Left cardiac atrium (tissue), 4 donors: ENCODE measurements around the gene CHMP4B. TPM values are rescaled to one million over a fixed set of nuclear protein-coding genes. Genes with fewer than 3 reads are reported as not detected.

Source experiments
- ATAC-seq, 2 donors: fragments of 200-7000 bp; cut with Tn5 transposase; one replicate each; pipeline ENCODE4 v1.9.1; 2020; ENCODE audit warnings: mild to moderate bottlenecking in 2 of 2, moderate library complexity in 2 of 2
- DNase-seq: peaks from one replicate; pipeline ENCODE4 v3.0.0-alpha.2; 2020
- intact Hi-C, 2 donors: fragments of 100-400 bp; cut with DNase I; formaldehyde crosslinking; loops; one replicate each; pipeline versions ENCODE4 v1.14.1 to v1.15.1; 2022 to 2023
- total RNA-seq, 2 donors: library from RNA; stranded (reverse); fragmentation: NEBNext Ultra II Directional; extraction: Animal tissue kit (Norgen Biotek cat#: 25700); gene quantifications; one replicate each; pipeline ENCODE4 v1.2.1, GENCODE V29; 2021
- donor health status: DM: no; HTN: yes; CAD: no.
- donor health status: DM: no; HTN: yes; CAD: no; lungs with severe emphysema.
- donor health status: DM: yes; HTN: yes; CAD: no.
- donor health status: Dilated cardiomyopathy.

CHMP4B gene
- total RNA-seq, 2 donors from 2014 or later, result 82.2 to 97.7 TPM

DNA sequence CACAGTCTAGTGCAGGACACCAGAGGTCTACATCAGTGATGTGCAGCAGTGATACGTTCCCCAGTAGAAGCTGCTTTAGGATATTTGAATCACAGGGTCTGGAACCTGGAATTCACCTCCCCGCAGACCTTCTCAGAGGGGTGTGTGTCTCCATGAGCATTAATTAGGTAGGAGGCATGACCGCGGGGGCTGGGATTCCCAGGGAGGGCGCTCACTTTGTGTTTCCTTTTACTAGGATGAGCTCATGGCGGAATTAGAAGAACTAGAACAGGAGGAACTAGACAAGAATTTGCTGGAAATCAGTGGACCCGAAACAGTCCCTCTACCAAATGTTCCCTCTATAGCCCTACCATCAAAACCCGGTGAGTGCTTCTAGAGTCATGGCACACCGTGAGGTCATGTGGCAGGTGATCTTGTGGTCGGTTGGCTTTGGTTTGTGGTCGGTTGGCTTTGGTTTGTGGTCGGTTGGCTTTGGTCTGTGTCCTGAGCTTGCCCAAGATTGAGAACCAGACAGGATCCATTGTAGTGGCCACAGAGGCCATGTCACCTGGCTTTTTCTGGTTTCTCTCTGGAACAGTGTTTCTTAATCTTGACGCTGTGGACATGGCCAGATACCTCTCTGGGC, 40.8 kb downstream of the CHMP4B start:
- ATAC-seq, result no peak
- no peak for DNase-seq
- intact Hi-C loops, result no loop called here

GRCh38 chr20:33852626-33853506, 41.7 kb downstream of the CHMP4B start:
- DNase-seq, result no peak
- intact Hi-C loops, result no loop called here
- ATAC-seq, result no peak

GRCh38 chr20:33853507-33853813, 42.3 kb downstream of the CHMP4B start:
- no peak for ATAC-seq
- no peak for DNase-seq
- intact Hi-C loops, result no loop called here

DNA sequence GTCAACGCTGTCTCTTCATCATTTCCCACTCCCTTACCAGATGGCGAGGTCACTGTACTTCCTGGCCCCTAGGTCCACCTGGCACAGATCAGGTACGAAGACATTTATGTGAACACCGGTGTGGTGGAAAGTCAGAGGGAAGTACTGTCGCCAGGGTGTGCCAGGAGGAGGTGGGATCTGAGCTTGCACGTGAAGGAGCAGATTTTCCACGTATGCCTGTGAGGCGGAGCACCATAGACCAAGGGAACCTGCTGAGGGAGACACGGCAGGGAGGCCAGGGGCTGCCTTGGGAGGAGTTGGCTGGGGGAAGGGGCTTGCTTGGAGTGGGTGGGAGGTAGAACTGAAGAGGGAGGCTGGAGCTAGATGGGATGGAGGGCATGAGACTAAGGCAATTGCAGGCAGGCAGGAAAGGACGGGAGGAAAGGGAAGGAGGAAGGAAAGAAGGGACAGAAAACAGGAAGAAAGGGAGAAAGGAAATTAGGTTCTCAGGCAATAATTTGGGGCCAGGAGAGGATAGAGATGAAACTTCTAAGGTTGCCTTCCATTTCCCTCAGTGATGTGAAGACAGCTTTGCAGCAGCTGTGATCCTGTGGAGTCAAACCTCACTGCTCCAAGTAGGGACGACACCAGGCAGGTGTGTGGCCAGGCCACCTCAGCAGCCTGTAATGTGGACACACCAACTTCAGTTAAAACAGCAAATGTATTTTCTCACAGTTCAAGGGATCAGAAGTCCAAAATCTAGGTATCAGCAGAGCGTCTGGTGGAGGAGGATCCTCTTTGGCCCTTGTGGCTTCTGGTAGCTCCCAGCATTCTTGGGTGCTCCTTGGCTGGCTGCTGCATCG, 46.8 kb downstream of the CHMP4B start:
- DNase-seq, result no peak
- intact Hi-C loops, result no loop called here
- no peak for ATAC-seq

GRCh38 chr20:33858666-33859065, 47.5 kb downstream of the CHMP4B start:
- intact Hi-C loops, result no loop called here
- ATAC-seq (no peak), DNase-seq (no peak)

- ATAC-seq (peak in 1 of 2 donors; percentile 8), DNase-seq (no peak)
- intact Hi-C loops, result no loop called here
Measured at GRCh38 chr20:33859157-33859695, 48.1 kb downstream of the CHMP4B start.

- no peak for ATAC-seq
- intact Hi-C loops, result loop anchor here in 1 of 2 donors (5.0 to 10.0 kb wide), 2 partner anchors 208 to 265 kb away; no protein-coding TSS in a partner anchor
- no peak for DNase-seq
Measured at GRCh38 chr20:33859751-33860150, 48.6 kb downstream of the CHMP4B start.

- DNase-seq (no peak), ATAC-seq (no peak)
- intact Hi-C loops, result loop anchor here in 1 of 2 donors (5.0 to 10.0 kb wide), 2 partner anchors 206 to 263 kb away; no protein-coding TSS in a partner anchor
Measured at GRCh38 chr20:33861458-33861857, 50.3 kb downstream of the CHMP4B start.

DNA sequence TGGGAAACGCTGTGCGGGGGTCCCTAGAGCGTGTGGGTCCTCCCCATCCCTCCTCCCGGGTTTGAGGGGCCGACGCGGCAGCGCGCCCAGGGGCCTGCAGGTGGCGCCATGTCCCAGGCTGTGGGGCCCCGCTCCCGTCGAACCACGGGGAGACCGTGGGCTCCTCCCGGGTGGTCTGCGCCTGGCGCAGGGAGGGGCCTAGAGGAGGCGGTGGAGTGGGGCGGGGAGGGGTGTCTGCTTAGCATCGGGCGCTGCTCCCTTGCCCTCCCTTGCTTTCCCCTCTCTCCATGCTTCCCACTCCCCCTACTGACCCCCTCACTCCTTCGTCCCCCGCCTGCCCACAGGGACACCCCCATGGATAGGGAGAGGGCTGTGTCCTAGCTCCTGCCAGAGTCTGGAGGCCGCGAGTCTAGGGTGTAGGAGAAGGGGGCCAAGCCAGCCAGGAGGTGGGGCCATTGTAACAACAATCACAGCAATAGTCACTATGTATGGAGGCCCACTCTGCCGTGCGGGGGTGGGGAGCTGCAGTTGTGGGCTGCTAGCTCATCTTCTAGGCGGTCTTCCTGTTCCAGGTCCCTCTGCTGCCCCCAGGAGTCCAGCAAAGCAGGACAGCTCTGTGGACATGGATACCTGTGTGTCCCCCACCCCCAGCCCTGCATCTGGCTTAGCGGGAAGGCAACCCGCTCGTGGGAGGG, 51.7 kb downstream of the CHMP4B start:
- intact Hi-C loops, result loop anchor here (1.0 to 10.0 kb wide), 3 partner anchors 204 to 262 kb away; no protein-coding TSS in a partner anchor
- ATAC-seq, result peak; percentile 75 to 89
- peak; percentile 67 for DNase-seq

DNA sequence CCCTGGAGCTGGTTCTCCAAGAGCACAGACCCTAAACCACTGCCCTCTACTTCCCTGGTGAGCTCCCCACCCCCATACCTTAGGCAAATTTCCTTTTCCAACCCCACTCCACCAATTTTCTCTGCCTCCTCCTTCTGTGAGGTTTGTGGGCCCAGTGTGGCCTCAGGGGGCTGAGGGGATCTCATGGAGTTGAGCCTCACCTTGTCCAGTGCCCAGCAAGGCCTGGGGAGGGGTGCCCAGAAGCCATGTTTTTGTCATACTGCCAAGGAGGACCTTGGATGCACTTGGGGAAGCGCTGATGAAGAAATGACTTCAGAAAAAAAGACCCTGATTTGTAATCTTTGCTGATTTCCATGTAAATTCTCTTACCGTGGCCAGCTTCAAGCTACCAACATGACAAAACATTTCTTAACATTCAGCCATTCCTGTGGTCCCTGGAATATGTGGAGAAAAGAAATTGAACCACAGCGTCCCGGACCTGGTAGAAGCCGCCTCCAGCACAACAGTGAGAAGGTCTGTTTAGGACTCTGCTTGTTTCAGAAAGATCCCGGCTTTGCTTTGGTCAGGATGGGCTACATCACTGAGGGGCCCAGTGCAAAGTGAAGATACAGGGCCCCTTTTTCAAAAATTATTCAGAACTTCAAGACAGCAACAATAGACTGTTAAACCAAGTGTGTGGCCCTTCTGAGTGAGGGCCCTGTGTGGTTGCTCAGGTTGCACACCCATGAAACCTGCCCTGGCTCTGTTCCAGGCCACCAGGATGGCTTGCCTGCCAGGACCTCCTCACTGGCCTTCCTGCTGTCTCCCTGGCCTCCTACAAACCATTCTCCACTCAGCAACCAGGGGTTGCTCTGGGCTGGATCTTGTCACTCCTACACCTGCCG, 52.5 kb downstream of the CHMP4B start:
- no peak for DNase-seq
- intact Hi-C loops, result loop anchor here (1.0 to 10.0 kb wide), 3 partner anchors 204 to 261 kb away; no protein-coding TSS in a partner anchor
- no peak for ATAC-seq

DNA sequence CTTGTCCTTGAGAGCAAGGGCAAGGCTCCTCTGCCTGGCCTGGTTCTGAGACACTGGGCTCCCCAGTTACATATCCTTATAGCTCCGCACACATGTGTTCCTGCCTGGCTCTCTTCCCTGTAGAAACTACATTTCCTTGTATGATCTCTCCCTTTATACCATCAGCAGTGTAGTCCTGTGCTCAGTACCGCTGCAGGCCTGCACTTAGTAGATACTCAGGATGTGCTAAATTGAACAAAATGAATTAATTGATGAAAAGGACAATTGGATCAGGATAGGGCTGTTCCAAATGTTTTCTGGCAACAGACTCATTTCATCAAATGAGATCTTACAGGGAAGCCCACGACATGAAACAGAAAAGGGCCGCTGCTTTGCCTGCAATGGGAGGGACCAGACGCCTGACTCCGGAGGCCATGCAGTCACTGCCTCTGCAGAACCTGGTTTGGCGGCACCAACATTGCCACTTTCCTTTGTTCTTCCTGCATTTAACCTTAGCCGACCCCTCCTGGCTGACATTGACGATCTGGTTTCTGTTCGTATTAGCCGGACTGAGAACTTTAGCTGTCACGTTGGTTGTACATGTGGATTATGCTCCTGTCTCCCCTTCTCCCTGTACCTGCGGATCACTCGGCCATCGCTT, 53.3 kb downstream of the CHMP4B start:
- no peak for DNase-seq
- intact Hi-C loops, result loop anchor here in 1 of 2 donors (5.0 to 10.0 kb wide), 2 partner anchors 203 to 260 kb away; no protein-coding TSS in a partner anchor
- no peak for ATAC-seq

- intact Hi-C loops, result loop anchor here (5.0 to 10.0 kb wide), 2 partner anchors 259 to 261 kb away; no protein-coding TSS in a partner anchor
- DNase-seq (no peak), ATAC-seq (no peak)
Measured at GRCh38 chr20:33865761-33866370, 54.7 kb downstream of the CHMP4B start.

GRCh38 chr20:33866398-33867100, 55.4 kb downstream of the CHMP4B start:
- DNase-seq (no peak), ATAC-seq (no peak)
- intact Hi-C loops, result loop anchor here (5.0 to 10.0 kb wide), 2 partner anchors 258 to 261 kb away; no protein-coding TSS in a partner anchor

DNA sequence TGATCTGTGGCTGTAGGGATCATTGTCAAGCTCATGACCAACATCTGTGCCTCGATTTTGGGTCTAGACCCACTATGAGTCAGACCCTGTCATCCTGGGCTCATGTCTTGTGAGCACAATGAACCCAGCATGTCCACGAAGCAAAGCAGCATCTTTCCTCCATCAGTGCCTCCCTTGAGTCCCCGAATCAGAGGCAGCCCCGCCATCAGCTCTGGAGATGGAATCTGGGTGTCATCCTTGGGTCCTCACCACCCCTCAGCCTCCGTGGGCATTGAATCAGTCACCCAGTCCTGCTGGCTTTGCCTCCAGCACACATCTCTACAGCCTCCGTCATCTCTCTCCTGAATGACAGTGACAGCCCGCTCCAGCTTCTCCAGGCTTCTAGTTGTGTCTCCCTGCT, 56.9 kb downstream of the CHMP4B start:
- intact Hi-C loops, result loop anchor here (5.0 to 10.0 kb wide), 2 partner anchors 257 to 259 kb away; no protein-coding TSS in a partner anchor
- DNase-seq (no peak), ATAC-seq (no peak)

DNA sequence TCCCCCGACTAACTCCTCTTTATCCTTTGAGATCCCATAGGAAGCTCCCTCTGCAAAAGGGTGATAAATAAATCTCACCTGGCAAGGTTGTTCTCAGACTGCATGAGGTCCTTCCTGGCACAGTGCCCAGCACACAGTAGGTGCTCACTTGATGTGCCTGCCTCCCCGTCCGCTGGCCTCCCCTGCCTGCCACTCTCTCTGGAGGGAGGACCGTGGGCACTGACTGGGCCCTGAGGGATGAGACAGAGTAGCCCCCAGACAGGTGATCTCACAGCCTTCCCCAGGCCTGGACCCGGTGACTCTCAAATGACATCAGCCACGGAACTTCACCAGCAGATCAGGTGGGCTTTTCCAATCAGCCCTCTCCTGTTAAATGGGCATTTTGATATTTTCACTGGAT, 57.4 kb downstream of the CHMP4B start:
- intact Hi-C loops, result loop anchor here (5.0 to 10.0 kb wide), 2 partner anchors 256 to 259 kb away; no protein-coding TSS in a partner anchor
- DNase-seq, result no peak
- ATAC-seq, result no peak

GRCh38 chr20:33869283-33869682, 58.1 kb downstream of the CHMP4B start:
- intact Hi-C loops, result loop anchor here (5.0 to 10.0 kb wide), 2 partner anchors 256 to 258 kb away; no protein-coding TSS in a partner anchor
- DNase-seq (no peak), ATAC-seq (no peak)
